Measurements from ENCODE around the gene TRAF6.

TRAF6 gene

DNA sequence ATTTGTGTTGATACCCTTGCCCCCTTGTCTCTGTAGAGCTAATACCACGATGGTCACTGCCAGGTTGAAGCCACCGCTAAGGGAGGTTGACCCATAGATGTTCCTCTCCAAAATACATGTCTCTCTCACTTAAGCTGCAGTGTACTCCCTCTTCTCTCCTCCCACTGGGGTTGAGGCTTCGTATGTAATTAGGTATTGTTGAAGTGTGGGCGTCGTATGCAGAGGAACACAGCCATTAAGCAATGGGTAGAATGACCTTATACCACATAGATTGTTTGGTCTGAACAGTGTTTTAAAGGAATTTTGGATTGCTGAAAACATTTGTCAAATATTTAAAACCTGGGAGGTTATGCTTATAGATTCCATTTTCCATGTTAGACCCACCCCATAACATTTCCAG is 71.9 kb downstream of the TRAF6 start:
- Histone ChIP-seq H3K9ac (ENCODE audit: low read depth in 1 of 2, low read length in 2 of 2) (no peak overlapping the region), H3K9me3 (ENCODE audit: control insufficient read depth in 1 of 2, low read length in 2 of 2) (no peaks in the 10 kb centered on the region), H3K36me3 (ENCODE audit: control insufficient read depth in 1 of 2, insufficient read depth in 2 of 2, low read length in 2 of 2) (peaks cover 6 to 9% of the 10 kb centered on the region in 2 donors), H3K27me3 (ENCODE audit: control insufficient read depth in 1 of 2, insufficient read depth in 2 of 2, low read length in 2 of 2) (no peaks in the 10 kb centered on the region), H3K4me3 (ENCODE audit: low read depth in 1 of 2, low read length in 2 of 2) (no peak overlapping the region), H3K4me1 (ENCODE audit: control insufficient read depth in 1 of 2, insufficient read depth in 2 of 2, low read length in 2 of 2) (no peaks in the 10 kb centered on the region), H3K27ac (ENCODE audit: low read depth, low read length) (no peak overlapping the region)

GRCh38 chr11:36437413-36437812 is 72.7 kb downstream of the TRAF6 start:
- H3K27me3 ChIP-seq (ENCODE audit: control insufficient read depth in 1 of 2, insufficient read depth in 2 of 2, low read length in 2 of 2) = no peaks in the 10 kb centered on the region
- peaks cover 6 to 9% of the 10 kb centered on the region in 2 donors for H3K36me3 ChIP-seq (ENCODE audit: control insufficient read depth in 1 of 2, insufficient read depth in 2 of 2, low read length in 2 of 2)
- H3K27ac ChIP-seq (ENCODE audit: low read depth, low read length) = no peak overlapping the region
- H3K9ac ChIP-seq (ENCODE audit: low read depth in 1 of 2, low read length in 2 of 2) = no peak overlapping the region
- H3K4me3 ChIP-seq (ENCODE audit: low read depth in 1 of 2, low read length in 2 of 2) = no peak overlapping the region
- no peaks in the 10 kb centered on the region for H3K9me3 ChIP-seq (ENCODE audit: control insufficient read depth in 1 of 2, low read length in 2 of 2)
- peaks cover 0 to 3% of the 10 kb centered on the region in 2 donors for H3K4me1 ChIP-seq (ENCODE audit: control insufficient read depth in 1 of 2, insufficient read depth in 2 of 2, low read length in 2 of 2)

Measured in duodenal mucosa (tissue), 2 donors.